HG03280 (cell line): ENCODE results near the gene ISM1.

ENCODE experiments used
- ATAC-seq: cut with Tn5 transposase; IDR thresholded peaks from one replicate; pipeline ENCODE4 v1.9.1; 2021; ENCODE audit warnings: mild to moderate bottlenecking, moderate library complexity; ENCODE audit not compliant: unreplicated experiment

The ISM1 gene

DNA sequence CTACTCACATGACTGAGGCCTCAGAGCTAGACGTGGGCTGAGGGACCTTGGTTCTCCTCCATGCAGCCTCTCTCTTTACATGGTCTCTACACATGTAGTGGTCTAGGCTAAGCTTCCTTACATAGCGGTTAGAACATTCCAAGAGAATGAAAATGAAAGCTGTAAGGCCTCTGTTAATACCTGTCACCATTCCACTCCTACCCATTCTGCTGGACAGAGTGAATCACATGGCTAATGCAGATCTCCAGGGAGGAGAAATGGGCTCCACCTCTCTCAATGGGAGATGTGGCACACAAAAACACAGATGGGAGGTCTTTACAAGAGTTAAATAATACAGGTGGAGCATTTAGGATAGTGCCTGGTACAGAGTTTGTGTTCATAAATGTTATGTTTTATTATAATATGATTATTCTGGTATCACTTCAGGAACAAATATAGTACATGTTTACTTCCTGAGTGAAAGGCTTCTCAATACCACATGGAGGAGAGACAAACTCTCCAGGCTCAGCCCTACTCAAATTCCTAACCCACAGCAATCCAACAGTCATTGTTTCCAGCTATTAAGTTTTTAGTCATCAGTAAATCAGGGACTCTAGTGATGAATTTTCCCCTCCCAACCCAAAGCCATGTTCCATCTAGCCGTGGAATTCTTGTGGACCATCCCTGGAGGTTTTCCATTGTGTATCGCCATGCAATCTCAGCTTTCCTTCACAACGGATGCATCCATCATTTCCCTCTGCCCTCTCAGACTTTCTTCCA lies 57.9 kb downstream of the ISM1 start:
- ATAC-seq: no peak

DNA sequence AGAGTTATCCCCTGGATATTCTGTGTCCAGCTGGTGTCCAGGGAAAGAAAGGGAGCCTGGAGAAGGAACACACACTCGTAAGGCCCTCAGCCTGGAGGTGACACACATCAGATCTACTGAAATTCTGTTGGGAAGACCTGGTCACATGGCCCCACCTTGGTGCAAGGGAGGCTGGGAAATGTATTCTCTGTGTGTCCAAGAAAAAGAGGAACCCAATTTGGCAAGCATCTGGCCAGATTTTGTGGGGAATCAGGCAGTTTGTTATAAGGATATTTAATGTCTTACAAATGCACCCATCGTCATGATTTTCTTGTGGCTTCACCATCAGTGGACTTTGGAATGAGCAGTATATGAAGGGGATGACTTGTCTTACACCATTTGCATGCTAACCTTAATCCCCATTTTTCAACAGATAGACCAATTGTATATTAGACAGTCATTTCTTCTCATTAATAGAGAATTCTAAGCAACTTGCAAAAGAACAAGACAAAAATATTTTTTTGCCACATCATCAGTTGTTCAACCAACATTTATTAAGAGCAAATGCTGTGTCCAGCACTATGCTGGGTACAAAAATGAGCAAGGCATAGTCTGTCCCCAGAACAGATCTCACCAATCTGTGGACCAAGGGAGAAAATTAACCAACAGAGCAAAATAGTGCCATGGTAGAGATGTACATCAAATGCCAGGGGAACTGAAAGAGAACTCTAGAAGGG lies 59.7 kb downstream of the ISM1 start:
- no peak for ATAC-seq

DNA sequence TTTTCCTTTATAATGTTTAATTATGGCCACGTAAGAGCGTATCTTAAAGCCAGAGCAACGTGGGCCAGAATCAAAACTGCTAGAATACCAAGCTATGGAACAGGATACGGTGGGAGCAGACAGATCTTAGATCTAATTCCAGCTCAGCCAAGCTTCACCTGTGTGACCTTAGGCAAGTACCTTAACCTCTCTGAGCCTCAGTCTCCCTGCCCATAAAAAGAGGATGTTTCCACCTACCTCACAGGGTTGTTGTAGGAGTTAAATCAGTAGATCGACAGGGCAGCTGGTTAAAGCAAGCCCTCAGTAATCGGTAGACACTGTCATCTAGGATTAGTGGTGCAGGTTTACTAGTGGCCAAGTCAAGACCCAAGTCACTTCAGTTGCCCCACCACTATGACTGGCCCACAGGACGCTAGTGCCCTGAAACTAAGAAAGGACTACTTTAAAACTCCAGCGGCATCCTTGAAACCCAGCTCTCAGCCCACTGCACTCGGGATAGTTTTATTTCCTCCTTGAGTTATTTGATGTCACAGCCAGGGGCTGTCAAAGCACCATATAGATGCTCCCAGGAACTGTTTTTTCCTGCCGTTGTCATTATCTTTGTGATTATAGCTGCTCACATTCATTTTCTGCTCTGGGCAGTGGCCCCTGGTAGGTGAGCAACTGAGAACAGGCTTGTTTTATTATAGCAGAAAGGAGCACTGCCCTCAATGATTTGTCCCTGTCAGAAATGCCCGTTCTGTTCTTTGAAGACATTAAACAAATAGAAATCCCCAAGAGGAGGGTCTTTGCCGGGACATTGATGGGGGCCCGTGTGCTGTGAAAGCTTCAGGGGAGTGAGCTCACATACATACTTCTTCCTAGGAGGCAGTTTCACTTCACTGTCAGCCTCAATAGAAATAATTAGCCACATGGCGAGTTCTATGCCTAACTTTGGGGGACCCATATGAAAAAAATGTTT lies 63.1 kb downstream of the ISM1 start:
- no peak for ATAC-seq

DNA sequence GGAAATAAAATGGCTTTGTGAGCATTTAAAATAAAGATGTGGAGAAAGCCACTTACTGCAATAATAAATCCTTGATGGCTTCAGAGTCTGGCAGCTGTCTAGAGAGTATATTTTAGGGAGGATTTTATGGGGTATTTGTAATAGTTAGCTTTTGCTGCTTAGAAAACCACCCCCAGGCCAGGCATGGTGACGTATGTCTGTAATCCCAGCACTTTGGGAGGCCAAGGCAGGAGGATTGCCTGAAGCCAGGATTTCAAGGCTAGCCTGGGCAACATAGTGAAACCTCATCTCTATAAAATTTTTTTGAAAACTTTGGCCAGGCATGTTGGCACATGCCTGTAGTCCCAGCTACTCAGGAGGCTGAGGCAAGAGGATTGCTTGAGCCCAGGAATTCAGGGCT lies 63.8 kb downstream of the ISM1 start:
- no peak for ATAC-seq

DNA sequence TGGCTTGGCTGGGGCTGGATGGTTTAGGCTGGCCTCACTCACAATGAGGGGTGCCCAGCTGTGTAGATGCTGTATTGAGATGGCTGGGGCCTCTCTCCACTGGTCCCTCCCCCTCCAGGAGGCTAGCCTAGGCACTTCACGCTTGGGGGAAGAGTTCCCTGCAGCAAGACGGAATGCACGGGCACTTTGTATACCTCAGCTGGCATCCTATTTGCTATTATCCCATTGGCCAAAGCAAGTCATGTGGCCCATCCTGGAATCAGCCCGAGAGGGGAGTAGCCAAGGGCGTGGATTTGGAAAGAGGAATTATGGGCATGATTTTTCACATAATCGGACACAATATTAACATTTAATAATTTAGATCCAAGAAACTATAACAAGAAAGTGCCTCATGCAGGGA lies 64.3 kb downstream of the ISM1 start:
- ATAC-seq: no peak

DNA sequence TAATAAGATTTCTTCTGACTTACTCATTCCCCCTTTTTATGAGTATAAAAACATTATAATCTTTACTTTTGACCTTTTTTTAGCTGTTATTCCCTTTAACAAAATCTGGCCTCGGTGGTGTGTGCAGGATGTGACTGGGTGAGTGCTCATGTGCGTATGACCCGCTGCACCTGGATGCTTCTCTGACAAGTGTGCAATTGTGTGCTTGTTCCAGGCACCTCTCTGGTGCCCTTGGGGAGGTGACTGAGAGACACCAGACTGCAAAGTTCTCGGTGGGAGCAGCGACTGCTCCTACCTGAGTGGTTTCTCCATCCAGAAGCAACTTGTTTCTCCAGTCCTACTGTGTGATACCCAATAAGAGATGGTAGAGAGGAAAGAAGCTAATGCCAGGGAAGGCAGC lies 65.0 kb downstream of the ISM1 start:
- no peak for ATAC-seq

DNA sequence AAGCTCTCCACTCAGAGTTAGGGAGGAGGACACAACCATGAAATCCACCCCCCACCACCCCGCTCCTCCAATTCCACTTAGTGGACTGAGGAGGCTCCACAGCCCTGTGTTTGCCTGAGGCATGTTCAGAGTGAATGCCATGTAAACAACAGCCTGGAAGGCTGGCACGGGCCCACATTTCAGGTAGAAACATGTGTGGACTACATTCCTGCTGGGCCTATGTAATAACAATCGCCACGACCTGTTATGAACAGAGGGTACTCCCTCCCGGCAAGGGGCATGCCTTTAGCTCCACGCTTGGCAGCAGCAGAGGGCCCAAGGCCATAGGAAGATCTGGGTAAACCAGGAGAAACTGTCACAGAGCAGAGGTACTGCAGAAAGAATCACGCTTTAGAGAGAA lies 65.5 kb downstream of the ISM1 start:
- no peak for ATAC-seq

DNA sequence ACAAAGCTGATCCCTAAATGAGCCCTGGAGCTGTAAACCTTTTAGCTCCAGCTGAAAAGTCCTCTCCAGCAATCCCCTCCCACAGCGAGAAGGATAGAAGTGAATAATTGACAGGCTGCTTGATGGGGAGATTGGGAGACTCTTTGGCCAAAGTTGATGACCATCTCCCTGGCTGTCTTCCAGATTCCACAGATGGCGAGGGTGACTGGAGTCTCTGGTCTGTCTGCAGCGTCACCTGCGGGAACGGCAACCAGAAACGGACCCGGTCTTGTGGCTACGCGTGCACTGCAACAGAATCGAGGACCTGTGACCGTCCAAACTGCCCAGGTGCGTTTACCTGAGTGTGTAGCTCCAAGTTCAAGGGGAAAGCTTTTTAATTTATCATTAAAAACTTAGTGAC lies 67.3 kb downstream of the ISM1 start:
- no peak for ATAC-seq

DNA sequence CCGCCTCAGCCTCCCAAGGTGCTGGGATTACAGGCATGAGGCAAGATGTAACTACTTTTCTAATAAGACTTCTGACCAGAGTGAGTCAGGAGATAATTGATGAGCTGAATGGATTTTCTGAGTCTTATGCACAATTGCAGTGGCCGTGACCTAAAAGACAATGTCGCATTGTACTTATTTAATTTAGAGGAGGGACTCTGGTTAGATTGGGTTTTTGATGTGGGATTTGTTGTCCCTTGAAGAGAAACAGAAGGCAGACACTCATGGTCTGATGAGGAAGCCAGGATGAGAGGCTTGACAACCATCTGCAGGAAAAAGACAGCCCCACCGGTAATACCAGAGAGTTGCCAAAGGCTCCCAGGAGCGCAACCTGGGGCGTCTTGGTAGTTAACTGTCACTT lies 68.0 kb downstream of the ISM1 start:
- ATAC-seq: no peak

DNA sequence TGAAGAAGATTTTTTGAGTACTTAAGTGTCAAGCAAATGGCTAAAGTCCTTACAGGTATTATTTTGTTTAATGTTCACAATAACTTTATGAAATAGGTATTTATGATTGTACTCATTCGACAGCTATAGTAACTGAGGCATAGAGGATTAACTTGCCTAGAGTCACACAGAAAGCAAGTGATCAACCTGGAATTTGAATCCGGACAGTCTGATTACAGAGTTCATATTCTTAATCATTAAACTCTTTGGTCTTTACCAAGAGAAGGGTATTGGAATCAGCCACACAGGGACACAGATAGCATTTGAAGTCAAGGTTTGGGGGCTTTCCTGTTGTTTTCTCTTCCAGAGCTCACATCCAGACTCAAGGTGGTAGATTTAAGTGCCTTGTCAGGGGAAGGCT lies 69.7 kb downstream of the ISM1 start:
- no peak for ATAC-seq

DNA sequence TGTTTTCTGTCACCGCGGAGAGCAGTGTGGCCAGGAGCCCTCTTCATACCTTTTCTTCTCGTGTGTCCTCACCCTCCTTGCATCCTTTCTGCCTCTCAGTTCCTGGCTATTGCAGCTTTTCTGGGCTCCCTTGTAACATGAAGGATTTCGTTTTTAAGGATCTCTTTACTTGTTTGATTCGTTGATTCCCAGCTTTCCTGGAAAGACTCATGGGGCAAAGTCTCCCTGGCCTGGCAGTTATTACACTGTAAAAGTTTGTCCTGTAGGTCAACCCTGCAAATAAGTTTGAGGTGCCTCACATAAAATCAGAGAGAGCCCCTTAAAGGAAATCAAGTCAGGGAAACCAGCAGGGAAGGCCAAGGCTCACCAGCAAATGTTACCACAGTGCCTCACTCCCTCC lies 70.1 kb downstream of the ISM1 start:
- no peak for ATAC-seq

DNA sequence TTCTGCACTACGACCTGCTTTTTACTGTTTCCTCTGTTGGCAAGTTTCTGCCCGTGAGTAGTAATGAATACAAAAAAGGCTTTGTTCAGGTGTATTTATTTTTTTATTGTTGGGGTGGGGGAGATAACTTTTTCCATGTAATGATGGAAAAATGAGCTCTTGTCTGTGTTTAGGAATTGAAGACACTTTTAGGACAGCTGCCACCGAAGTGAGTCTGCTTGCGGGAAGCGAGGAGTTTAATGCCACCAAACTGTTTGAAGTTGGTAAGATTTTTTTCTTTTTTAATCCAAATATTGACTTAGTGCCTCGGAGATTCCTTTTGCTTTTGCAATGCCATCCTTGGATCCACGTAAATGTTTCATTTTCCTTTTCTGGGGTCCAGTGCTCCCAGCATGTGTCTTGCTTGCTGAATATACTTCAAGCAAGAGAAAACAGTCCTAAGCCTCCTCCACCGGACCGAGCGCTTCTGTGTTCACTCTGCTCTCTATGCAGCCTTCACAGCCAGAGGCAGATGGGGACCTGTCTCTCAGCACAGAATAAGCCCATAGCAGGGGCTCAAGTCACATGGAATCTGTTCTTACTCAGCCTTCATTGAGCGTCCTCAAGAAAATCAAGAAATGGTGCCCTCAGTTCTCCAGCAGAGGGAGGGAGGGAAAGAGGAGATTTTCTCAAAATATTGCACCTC lies 71.3 kb downstream of the ISM1 start:
- ATAC-seq: no peak

DNA sequence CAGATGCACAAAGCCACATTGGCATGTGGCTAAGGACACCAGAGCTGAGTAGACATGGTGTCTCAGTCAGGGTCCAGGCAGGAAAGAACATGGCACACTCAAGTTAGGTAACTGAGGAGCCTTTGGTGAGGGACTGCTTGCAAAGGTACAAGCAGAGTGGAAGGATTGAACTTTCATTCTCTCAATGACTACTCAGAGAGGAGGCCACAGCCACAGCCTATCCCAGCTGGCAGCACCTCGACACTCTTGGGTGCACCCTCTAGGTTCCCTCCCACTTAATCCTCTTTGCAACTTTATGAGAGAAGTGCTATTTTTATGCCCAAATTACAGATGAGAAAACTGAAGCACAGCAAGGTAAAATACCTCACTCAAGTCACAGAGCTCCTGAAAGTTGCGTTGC lies 73.4 kb downstream of the ISM1 start:
- ATAC-seq: no peak

DNA sequence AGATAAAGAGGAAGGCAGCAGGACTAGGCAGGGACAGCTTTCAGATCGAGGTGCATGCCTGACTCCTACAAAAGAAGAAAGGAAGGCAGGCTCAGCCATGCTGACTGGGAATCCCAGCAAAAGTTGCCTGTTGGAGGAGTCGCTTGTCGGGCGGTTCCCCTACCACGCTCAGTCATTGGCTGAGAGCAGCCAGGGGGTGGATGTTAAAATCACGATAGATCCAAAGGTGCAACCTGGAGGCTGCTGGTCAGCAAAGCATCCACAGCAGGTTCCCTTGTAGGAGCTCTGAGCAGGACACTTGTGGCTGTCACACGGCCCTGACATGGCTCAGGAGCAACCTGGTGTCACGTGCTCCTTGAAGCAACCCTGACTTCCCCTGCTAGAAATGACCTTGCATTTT lies 74.6 kb downstream of the ISM1 start:
- no peak for ATAC-seq

DNA sequence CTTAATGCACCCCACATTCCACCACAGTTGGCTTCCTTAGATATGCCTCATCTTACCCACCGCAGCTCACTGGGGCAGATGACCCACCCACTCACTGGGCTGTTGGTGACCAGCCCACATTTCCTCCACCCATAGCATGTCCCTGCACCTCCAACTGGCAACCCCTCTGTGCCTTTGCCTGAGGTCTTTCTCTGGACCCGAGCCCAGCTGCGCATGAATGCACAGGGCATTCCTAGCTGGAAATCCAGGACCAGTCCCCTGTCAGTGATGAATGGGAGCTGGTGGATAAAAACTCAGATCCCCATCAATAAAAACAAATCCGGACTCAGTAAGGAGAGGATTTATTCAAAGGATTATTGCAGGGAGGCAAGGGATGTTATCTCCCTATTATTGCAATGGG lies 75.0 kb downstream of the ISM1 start:
- no peak for ATAC-seq

DNA sequence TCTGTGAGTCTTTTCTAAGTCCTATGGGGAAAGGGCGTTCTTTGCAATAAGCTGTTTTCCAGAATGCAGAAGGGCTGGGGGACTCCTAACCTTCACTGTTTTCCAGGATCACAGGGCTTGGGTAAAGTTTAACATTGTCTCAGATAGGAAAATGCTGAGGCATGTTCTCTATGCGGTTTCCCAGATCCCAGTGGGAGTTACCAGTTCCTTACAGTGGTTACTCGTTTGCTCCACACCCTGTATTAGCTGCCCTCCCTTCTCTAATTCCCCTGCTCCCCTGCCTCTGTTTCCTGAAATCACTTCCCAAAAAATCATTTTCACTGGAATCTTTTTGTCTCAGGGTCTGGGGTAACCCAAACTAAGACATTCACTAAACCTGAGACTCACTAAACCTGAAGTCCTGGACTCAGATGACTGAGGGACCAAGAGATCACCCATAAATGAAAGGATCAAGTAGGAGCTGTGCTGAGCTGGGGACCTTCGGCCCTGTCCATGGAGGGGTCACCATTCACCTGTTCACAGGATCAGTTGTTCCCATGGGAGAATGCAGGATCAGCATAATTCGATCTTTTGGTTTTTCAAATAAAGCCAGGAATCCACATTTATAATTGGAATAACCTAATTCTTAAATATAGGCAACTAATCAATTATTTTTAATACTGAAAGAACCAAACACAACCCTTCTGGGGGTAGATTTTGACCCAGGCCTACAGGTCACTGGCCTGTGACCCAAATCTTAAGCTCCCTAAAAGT lies 76.2 kb downstream of the ISM1 start:
- no peak for ATAC-seq

DNA sequence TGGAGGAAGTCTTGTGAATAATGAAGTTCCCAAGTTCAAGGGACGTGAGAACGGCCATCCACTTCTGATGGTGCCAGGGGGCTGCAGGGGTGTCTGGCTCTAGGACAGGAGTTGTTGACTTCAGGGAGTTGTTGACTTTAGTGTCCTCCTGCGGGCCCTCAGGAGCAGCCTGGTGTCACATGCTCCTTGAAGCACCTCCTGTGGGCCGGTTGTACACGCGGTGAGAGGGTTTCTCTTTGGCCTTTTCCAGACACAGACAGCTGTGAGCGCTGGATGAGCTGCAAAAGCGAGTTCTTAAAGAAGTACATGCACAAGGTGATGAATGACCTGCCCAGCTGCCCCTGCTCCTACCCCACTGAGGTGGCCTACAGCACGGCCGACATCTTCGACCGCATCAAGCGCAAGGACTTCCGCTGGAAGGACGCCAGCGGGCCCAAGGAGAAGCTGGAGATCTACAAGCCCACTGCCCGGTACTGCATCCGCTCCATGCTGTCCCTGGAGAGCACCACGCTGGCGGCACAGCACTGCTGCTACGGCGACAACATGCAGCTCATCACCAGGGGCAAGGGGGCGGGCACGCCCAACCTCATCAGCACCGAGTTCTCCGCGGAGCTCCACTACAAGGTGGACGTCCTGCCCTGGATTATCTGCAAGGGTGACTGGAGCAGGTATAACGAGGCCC lies 77.8 kb downstream of the ISM1 start:
- ATAC-seq: no peak

DNA sequence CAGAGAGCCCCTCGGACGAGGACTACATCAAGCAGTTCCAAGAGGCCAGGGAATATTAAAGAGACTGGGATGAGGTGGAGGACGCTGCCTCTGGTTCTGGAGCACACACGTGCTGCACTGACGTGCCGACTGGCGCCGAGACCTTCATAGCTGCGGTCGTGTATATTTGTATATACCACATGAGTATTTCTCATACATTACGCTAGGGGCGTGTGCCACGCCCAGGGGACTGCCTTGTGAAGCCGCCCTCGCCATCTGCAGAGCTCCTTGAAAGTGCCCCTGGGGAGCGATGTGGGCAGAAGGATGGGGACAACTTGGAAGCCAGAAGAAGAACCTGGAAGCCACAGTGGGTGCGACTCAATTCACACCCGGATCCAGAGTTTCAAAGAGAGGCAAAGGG lies 78.3 kb downstream of the ISM1 start:
- ATAC-seq: no peak

DNA sequence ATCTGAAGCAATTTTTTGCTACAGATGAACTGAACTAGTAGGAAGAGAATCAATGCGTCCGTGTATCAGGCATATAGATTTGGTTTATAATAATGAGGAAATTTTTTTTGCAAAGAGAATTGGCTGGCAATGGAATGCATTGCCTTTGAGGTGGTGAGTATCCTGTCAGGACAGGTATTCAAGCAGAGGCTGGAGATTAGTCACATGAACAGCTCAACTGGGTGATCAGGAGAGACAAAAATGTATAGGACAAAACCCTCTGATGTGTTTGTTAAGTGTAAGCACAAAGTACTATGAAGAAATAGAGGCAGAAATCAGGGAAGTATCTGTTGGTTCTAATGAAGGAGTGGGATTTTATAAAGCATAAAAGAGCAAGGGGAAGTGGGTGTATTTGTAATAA lies 80.5 kb downstream of the ISM1 start:
- no peak for ATAC-seq
